Omental fat pad (tissue), 4 donors: Measurements from ENCODE around the gene THRB. TPM values are rescaled to one million over a fixed set of nuclear protein-coding genes. Genes with fewer than 3 reads are reported as not detected.

Experiments used
- ATAC-seq: fragments of 150-250 bp; one replicate; pipeline ENCODE4 v1.9.1; 2016; ENCODE audit warnings: mild to moderate bottlenecking, moderate library complexity; ENCODE audit not compliant: low FRiP score
- DNase-seq: peaks from one replicate; pipeline ENCODE4 v3.0.0-alpha.2; 2019; ENCODE audit warnings: low spot score
- CTCF ChIP-seq, 3 donors: fragments of 450-650 bp; IDR thresholded peaks; one replicate each; pipeline ENCODE4 v1.5.1; 2016 to 2017; ENCODE audit warnings: antibody characterized with exemption in 3 of 3, mild to moderate bottlenecking in 3 of 3, moderate library complexity in 2 of 3
- total RNA-seq, 4 donors: library from RNA; depleted of rRNA; stranded (reverse); fragments of >200 nt; gene quantifications; one replicate each; pipeline ENCODE4 v1.1.0, GENCODE V29; 2016

THRB gene
- total RNA-seq, 4 donors from 2014 or later, result 18.6 to 28.0 (median 23.9) TPM

DNA sequence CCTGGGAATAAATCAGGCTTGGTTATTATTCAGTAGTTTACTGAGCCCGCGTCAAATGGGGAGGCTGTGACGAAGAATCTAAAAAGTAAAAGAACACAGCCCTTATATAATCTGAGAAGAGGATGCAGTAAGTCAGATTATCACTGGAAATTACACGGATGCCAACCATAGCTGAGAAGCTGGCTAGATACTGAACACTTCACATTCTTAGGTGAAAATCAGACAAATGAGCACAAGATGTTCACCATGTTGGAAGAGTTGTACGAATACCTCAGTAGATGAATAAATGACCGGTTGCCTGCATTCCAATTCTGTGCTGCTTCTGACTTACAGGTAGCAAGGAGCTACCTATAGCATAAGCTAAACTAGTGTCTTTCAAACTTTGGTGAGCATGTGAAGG is 254.3 kb downstream of the THRB start:
- no peak for TF ChIP-seq CTCF (IDR thresholded peaks at IDR 0.05)
- DNase-seq (no peak), ATAC-seq (no peak)

- DNase-seq (no peak), ATAC-seq (peak; percentile 80)
- no peak for TF ChIP-seq CTCF (IDR thresholded peaks at IDR 0.05)
Observed at GRCh38 chr3:24237971-24238706, 256.5 kb downstream of the THRB start.

DNA sequence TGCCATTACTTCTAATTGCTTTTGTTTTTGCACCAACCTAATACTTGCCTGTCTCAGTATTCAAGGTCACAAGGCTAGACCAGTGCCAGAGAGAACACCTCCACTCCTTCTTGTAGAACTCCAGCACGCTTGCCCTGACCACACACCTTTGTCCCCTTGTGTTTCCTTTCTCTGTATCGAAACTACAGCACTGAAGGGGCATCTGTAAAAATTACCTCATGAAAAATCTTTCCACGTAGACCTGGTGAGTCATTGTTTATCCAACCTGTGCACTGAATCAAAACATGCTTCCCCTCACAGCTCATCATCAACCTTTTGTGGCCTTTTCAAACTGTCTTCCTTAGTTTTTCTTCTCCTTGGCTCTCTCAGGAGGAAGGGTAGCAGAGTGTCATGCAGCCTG is 259.5 kb downstream of the THRB start:
- no peak for DNase-seq
- TF ChIP-seq CTCF (IDR thresholded peaks at IDR 0.05), result no peak
- ATAC-seq, result no peak

- no peak for DNase-seq
- TF ChIP-seq CTCF (IDR thresholded peaks at IDR 0.05), result no peak
- ATAC-seq, result no peak
Observed at GRCh38 chr3:24232784-24233183, 261.9 kb downstream of the THRB start.

DNA sequence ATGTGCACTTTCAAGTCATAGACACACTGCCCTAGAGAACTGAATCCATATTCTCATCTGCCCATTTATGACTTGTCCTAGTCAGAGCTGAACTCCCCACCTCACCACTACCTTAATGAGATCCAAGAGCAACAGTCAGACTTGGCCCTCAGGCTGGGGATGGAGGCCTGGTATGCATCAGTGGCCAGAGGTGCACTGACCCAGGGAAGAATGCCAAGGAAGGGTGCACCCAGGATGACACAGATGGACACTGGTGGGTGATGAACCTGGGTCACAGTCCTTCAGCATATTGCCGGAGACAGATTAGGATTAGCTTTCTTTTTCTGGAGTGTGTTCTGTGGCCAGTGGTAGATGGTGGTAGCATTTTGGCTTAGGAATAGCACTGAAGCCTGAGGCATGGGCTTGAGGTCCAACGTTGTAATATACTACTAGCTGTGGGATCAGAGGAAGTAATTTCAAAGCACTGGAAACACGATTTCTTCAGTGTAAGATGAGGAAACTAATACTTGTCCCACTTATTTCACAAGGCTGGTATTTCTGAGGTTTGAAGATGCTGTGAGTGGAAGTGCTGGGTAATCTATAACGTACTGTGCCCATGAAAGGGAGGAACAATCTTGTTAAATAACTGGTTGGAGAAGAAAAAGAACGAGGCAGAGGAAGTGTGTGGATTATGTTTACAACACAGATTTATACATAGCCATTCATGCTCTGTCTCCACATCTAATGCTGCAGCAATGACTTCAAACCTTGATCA is 265.0 kb downstream of the THRB start:
- no peak for TF ChIP-seq CTCF (IDR thresholded peaks at IDR 0.05)
- DNase-seq (no peak), ATAC-seq (no peak)

DNA sequence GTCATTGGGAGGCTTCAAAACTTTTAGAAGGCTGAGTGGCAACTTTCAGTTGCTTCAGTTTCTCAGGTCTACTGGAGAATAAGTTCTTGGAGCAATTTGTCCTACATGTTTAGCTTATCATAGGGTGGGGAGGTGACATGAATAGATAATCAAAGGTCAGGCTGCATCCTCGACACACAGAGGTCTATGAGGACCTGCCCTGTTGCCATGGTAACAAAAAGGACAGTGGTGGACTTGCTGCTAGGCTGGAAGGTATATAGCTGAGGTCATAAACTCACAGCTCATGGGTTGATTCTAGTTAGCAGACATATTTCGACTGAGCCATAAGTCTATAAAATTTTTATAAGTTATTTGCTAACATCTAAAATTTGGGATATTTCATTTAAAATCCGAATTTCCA is 267.0 kb downstream of the THRB start:
- no peak for TF ChIP-seq CTCF (IDR thresholded peaks at IDR 0.05)
- DNase-seq (no peak), ATAC-seq (no peak)

GRCh38 chr3:24226397-24226796 is 268.3 kb downstream of the THRB start:
- no peak for DNase-seq
- ATAC-seq, result no peak
- no peak for TF ChIP-seq CTCF (IDR thresholded peaks at IDR 0.05)
